AG10803 (cell line): ENCODE results near the gene PPP1R10.

Experiments
- DNase-seq: peaks from one replicate; pipeline ENCODE4 v3.0.0; 2010; ENCODE audit warnings: low read depth
- H3K4me3 ChIP-seq: 2 replicates; pipeline ENCODE4 v1.5.1; 2011; ENCODE audit warnings: mild to moderate bottlenecking, low read length, control low read depth
- TF ChIP-seq, protein P1 (sequence below): conservative IDR thresholded peaks from 2 replicates; pipeline ENCODE4 v1.5.1; 2011; ENCODE audit warnings: mild to moderate bottlenecking, low read length, control low read depth, inconsistent platforms

The PPP1R10 gene

DNA sequence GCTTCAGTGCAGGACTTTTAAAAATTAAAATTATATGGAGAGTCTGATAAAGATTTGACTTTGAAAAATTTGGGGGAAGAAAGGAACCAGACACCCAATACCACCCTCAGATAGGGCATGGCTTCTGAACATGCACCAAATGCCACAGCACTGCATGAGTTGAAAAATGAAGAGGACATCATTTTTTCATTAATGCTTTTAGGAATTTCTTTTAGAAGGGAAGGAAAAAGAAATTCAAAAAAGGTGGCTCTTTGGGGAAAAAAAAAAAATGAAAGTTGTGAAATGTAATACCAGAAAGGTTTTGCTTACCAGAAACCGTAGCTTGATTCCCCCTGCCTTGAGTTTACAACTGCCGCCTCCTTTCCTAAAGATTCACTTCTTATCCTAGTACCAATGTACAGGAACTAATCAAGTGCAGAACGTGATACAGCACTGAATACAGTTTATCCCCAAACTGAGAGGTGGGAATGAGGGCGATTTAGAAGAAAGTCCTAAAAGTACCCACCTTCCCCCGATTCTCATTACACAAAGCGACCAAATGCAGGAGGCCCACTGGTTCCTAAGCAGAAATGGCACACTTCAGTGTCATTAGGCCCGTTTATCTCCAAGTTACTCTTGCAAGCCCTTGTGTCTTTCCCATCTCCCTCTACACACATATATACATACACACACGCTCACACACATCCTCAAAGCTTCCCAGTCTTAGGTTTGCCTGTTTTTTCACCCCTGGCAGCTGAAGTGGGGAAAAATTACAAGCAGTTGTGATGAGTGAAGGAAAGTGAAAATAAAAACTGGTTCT lies 2.8 kb downstream of the PPP1R10 start:
- DNase-seq = peak; percentile 23
- peak overlapping the region; percentile 98 for H3K4me3 ChIP-seq
- TF ChIP-seq, protein P1, sequence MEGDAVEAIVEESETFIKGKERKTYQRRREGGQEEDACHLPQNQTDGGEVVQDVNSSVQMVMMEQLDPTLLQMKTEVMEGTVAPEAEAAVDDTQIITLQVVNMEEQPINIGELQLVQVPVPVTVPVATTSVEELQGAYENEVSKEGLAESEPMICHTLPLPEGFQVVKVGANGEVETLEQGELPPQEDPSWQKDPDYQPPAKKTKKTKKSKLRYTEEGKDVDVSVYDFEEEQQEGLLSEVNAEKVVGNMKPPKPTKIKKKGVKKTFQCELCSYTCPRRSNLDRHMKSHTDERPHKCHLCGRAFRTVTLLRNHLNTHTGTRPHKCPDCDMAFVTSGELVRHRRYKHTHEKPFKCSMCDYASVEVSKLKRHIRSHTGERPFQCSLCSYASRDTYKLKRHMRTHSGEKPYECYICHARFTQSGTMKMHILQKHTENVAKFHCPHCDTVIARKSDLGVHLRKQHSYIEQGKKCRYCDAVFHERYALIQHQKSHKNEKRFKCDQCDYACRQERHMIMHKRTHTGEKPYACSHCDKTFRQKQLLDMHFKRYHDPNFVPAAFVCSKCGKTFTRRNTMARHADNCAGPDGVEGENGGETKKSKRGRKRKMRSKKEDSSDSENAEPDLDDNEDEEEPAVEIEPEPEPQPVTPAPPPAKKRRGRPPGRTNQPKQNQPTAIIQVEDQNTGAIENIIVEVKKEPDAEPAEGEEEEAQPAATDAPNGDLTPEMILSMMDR = no peak

DNA sequence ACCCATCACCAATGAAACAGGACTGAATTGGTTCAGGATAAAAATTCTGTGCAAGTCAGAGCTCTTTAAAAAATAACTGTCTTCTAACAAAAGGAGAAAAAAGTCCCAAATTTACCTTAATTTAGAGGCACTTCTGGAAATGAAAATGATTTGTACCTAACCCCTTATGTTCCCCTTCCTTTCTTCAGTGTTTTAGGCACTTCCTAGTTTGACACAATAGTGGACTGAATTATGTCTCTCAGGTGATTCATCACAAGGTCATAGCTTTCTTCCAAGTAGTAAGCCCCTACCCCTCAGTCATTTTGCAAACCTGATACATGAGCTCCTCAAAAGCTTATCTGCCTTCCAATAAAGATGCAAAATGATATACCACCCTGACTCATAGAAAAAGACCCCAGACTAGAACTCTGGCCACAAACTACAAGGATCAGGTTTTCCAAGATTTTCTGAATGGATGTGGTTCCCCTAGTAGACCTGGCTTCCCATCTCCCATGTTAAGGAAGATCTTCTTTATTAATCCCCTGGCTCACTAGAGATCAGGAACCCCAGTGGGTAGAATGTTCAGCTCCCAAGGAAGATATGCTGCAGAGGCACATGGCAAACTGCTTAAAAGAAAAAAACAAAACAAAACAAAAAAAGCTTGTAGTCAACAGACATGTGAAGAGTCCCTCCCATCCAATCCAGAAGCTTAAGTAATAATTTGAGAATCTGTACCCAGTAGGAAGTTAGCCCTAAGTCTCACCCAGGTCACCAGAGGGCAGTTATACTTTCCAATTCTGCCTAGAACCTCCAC lies 3.6 kb downstream of the PPP1R10 start:
- no peak overlapping the region for H3K4me3 ChIP-seq
- TF ChIP-seq, protein P1 = no peak
- no peak for DNase-seq

DNA sequence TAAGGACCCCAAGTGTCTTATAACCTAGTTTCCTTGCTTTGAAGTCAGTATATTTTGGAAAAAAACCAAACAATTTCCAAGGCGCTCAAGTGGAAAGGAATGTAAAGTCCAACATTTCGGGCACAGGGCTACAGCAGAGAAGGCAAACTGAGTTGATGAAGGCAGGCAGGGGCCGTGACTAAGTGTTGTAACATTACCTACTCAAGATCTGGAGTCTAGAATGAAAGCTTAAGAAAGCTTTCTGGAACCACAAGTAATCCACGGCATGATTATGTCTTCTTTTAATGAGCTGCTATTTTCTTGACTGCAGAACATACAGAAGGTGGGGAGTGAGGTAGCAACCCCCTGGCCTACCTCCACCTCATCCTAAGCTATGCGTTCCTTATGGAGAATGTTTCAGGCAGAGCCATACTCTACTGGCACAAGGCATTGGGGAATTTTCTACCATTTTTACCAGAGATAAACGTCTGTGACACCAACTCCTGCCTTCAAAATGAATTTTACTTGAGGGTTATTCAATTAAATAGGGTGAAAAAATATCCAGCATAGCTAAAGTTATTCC lies 4.3 kb downstream of the PPP1R10 start:
- H3K4me3 ChIP-seq = no peak overlapping the region
- TF ChIP-seq, protein P1 = no peak
- peak; percentile 61 for DNase-seq

DNA sequence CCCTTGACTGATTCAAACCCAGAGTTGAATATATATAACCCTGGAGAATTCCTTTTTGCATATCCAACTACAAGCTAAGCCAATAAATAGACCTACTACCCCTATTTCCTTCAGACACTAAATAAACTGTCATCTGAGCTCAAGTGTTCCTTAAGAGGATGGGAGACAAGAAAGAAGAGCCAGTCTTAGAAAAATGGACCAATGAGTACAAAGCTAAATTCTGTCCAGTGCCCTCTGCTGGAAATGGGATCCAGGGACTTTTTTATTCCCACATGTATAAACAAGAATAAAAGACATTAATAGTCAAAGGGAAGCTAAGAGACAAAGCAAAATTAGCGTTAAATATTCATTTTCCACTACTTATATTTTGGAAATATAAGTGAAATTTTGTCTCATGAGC lies 4.8 kb downstream of the PPP1R10 start:
- no peak overlapping the region for H3K4me3 ChIP-seq
- DNase-seq = peak; percentile 49
- TF ChIP-seq, protein P1 = peak; percentile 55

DNA sequence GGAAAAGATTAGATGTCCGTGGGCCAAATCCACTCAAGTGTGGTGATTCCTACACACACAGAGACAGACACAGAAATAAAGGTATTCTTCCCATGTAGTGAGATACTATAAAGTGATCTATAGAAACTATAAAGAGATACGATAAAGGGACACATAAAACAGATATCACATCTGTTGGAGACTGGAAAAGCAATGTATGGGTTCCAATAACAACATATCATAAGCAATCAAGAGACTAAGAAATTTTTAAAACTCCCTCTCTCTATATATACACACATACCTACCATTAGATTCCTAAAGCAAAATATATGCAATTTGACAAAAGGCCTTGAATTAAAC lies 5.2 kb downstream of the PPP1R10 start:
- no peak for DNase-seq
- TF ChIP-seq, protein P1 = no peak
- no peak overlapping the region for H3K4me3 ChIP-seq

DNA sequence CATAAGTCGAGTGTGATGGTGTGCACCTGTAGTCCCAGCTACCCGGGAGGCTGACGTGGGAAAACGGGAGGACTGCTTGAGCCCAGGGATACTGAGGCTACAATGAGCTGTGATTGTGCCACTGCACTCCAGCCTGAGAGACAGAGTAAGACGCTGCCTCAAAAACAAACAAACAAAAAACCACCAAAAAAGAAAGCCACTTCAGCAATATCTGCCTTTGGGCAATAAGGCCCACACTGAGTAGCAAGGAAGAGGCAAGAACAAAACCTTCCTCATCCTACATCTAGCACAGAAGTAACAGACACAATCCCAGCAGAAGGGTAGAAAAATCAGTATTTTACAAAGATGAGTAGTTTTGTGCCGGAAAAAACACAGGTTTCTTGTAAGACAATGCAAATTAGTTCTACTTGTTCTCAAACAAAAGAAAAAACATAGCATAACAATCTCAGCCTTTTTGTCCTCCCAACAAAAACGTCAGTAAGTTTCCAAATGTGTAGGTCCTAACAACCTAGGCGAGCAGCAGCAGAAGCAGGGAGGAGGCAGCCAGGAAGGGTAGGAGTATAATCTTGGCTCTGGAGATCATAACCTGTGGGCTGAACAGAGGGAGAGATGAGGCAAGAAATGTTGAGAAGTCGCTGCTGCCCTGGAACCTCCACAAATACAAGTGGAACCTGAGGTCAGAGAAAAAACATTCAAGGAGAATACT lies 5.7 kb downstream of the PPP1R10 start:
- DNase-seq = no peak
- H3K4me3 ChIP-seq = no peak overlapping the region
- TF ChIP-seq, protein P1 = no peak
